Retinal pigment epithelial cell (primary cell): Measurements from ENCODE around the gene BBC3.
A peak's percentile ranks its signal among the peaks of the same experiment; 100 is the strongest.

Experiments used
- DNase-seq: peaks from one replicate; pipeline ENCODE4 v3.0.0-alpha.2; 2010; ENCODE audit warnings: low read depth
- H3K4me3 ChIP-seq: 2 replicates; pipeline ENCODE4 v1.5.1; 2011; ENCODE audit warnings: mild to moderate bottlenecking, low read length, control low read depth, moderate library complexity
- TF ChIP-seq, protein P1 (sequence below): conservative IDR thresholded peaks from 2 replicates; pipeline ENCODE4 v1.5.1; 2011; ENCODE audit warnings: low read depth, low read length, control low read depth, inconsistent platforms

The BBC3 gene

DNA sequence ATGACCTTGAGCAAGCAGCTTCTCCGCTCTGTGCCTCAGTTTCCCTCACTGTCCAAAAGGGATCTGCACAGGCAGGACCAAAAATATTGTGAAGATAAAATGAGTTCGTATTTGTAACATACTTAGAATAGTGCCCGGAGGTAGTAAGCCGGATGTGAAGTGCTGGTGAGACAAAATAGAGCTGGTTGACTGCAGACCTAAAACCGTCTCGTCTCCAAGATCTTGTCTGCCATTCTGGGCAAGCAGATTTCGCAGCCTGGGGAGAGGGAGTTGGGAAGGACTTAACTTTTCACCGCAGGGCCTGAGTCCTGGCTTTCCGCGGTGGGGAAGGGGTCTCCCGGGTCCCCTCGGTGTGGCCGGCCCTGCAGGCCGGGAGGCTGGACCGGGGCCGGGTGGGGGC is 8.2 kb upstream of the BBC3 start:
- TF ChIP-seq, protein P1, sequence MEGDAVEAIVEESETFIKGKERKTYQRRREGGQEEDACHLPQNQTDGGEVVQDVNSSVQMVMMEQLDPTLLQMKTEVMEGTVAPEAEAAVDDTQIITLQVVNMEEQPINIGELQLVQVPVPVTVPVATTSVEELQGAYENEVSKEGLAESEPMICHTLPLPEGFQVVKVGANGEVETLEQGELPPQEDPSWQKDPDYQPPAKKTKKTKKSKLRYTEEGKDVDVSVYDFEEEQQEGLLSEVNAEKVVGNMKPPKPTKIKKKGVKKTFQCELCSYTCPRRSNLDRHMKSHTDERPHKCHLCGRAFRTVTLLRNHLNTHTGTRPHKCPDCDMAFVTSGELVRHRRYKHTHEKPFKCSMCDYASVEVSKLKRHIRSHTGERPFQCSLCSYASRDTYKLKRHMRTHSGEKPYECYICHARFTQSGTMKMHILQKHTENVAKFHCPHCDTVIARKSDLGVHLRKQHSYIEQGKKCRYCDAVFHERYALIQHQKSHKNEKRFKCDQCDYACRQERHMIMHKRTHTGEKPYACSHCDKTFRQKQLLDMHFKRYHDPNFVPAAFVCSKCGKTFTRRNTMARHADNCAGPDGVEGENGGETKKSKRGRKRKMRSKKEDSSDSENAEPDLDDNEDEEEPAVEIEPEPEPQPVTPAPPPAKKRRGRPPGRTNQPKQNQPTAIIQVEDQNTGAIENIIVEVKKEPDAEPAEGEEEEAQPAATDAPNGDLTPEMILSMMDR, result no peak
- H3K4me3 ChIP-seq, result peak overlapping the region; percentile 50
- no peak for DNase-seq

DNA sequence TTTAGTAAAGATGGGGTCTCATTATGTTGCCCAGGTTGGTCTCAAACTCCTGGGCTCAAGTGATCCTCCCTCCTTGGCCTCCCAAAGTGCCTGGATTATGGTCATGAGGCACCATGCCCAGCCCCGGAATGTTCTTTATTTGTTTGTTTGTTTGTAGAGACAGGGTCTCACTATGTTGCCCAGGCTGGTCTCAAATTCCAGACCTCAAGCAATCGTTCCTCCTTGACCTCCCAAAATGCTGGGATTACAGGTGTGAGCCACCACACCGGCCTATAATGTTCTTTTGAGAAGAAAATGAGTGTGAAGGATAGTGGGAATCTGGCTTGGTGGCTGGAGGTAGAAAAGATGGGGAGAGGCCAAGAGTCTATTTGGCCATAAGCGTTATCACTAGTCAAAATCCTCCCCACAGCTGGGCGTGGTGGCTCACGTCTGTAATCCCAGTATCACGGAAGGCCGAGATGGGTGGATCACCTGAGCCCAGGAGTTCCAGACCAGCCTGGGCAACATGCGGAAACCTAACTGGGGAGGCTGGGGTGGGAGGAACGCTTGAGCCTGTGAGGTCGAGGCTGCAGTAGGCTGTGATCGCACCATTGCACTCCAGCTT is 5.2 kb upstream of the BBC3 start:
- no peak overlapping the region for H3K4me3 ChIP-seq
- no peak for DNase-seq
- TF ChIP-seq, protein P1, result no peak

DNA sequence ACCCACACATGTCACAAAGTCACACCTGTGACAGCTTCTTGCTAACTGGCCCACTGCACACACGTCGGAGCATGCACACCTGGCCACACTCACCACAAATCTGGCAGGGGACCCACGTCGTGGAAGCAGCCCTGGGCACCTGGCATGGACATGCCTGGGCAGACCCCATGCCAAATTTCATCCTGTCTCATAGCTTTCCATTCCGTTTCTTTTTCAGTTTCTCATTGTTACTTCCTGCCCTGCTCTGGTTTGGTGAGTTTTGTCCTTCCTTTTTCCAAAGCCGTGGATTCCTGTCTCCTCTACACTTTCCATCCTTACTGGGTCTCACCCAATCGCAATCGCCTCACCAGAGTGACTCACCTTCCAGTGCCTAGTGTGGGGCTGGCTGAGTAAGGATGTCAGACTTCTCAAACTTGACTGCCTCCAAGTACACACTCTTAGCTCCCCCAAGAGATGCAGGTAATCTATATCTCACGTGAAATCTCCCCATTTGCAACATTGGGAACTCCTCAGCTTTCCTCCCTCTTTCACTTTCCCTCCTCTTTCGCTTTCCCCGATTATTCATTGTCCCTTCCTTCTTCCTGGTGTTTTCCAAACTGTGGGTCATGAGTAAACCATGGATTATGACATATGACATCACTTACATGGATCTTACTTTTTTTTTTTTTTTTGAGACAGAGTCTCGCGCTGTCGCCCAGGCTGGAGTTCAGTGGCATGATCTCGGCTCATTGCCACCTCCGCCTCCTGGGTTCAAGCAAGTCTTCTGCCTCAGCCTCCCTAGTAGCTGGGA is 1.6 kb upstream of the BBC3 start:
- TF ChIP-seq, protein P1, result no peak
- no peak for DNase-seq
- peak overlapping the region; percentile 20 for H3K4me3 ChIP-seq

DNA sequence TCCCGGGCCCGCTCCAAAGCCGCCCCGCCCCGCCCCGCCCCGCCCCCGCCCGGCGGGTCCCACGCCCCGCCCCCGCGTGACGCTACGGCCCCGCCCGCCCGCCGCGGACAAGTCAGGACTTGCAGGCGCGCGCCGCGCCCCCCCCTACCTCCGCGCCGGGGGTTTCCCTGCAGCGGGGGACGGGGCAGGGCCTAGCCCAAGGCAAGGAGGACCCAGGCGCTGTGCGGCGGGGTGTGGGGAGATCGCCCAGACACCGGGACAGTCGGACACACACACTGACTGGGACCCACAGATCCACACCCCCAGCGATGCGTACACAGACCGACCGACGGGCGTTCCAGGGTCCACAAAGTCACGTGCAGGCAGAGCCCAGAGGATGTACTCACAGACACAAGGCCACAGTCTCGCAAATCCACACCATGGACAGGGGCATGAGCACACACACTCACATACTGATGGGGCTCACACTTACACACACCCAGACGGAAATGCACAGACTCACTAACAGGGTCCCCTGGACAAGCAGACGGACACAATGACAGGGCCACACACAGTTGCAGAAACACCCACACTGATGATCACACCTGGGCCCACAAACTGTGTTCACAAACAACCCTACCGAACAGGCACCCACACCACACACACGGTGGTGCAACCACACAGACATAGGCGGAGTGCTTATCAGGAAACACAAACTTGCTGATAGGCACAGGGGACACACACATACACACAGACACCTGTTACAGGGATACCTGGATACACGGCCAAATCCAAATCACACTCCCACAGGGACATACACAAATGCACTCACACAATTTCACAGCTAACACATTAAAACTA is 436 bp upstream of the BBC3 start:
- peak overlapping the region; percentile 52 for H3K4me3 ChIP-seq
- TF ChIP-seq, protein P1, result no peak
- no peak for DNase-seq

DNA sequence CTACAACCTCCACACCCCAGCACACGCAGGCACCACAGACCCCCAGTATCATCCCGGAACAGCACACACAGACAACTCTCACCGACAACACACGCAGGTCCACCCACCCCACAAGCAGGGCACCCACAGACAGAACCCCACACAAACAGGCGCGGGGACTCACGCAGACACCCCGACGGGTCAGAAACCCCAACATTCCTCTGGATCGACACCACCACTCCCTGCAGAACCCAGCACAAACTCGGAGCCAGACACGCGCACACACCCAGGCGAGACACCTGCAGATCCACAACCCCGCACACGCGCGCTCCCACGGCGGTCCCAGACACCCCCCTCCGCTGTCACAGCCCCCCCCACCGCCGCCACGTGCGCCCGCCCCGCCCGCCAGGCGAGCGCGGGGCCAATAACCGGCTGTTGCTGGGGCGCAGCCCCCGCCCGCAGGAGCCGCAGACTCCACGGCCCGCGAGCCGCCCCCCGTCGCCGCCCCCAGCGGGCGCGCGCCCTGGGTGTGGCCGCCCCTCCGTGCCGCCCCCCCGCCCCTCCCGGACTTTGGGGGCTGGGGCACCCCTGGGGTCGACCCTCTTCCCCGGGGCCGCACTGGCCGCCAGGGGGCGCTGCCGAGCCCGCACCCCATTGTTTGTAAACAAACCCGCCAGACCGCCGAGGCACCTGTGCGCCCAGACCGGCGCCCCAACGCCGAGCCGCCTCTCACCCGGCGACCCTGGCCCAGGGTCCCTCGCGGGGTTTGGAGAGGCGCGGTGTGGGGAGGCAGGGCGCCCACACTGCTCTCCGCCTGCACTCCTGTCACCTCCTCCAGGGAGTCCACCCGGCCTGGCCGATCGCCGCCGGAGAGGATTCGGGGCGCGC is 712 bp downstream of the BBC3 start:
- TF ChIP-seq, protein P1, result peak; percentile 65
- DNase-seq, result no peak
- peak overlapping the region; percentile 95 for H3K4me3 ChIP-seq

DNA sequence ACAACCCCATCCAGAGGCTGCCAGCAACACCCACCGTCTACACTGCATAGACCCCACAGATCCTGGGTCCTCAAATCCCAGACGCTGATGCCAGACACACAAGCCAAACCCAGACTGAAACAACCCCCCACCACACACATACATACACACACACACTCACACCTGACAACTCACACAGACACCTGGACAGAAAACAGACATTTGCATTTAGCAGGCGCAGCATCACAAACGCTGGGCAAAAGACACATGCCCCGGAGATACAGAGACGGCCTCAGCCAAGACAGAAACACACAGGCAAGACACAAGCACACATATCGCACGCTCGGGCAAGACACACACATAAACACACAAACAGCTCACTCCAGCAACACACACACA is 1.3 kb downstream of the BBC3 start:
- DNase-seq, result no peak
- TF ChIP-seq, protein P1, result no peak

More for the DNA sequence above, 1.3 kb downstream of the BBC3 start:
- H3K4me3 ChIP-seq, result peak overlapping the region; percentile 95
